Right kidney (tissue), 1 donor: Measurements from ENCODE around the gene CCNH.

Experiments
- DNase-seq: peaks from one replicate; pipeline ENCODE4 v3.0.0-alpha.2; 2016

The CCNH gene

GRCh38 chr5:87404359-87404758 is 8.4 kb downstream of the CCNH start:
- no peak for DNase-seq

GRCh38 chr5:87403899-87404298 is 8.8 kb downstream of the CCNH start:
- DNase-seq, result no peak

GRCh38 chr5:87403409-87403808 is 9.3 kb downstream of the CCNH start:
- no peak for DNase-seq

DNA sequence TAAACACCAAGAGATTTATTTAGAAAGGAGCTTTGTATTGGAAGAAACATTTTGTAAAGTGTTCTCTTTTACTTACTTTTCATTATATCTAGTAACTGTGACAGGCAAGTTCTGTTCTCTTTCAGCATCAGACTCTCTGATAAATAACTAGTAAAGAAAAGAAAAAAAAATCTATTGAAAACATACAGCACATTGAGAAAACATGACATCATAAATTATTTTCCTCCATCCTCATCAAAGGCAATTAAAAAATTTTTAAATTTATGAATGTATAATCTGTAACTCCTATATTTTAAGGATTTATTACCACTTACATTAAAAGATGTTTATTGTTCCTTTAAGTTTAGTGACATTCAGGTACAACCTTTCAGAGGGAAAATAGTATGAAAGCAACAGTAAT is 11.1 kb downstream of the CCNH start:
- no peak for DNase-seq

GRCh38 chr5:87400305-87400899 is 12.3 kb downstream of the CCNH start:
- no peak for DNase-seq

- no peak for DNase-seq
Observed at GRCh38 chr5:87399720-87400119, 13.0 kb downstream of the CCNH start.

DNA sequence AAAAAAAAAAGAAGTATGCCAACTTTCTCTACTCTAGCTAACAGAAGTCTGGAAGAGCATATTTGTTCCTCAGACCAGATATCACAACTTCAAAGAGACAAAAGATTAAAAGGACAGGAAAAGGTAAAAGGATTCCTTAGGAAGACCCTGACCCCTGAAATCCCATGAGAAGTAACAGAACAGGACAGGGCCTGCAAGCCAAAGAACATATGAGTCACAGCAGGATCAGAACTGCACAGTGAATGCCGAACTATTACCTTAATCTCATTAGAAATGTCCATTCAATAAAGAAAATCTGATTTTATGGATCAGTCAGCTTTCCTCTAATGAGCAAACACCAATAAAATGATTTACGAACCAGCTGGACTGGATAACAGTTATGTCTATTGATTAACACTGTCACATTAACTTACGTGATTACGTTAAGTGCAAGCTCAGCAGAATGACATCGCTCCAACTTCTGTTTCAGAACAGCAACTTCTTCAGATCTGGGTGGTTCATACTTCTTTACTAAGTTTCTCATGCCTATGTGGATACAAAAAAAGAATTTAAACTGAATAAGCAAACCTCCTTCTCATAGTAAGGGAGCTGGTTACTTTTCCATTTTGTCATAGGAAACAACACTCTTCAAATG is 13.6 kb downstream of the CCNH start:
- DNase-seq, result no peak

DNA sequence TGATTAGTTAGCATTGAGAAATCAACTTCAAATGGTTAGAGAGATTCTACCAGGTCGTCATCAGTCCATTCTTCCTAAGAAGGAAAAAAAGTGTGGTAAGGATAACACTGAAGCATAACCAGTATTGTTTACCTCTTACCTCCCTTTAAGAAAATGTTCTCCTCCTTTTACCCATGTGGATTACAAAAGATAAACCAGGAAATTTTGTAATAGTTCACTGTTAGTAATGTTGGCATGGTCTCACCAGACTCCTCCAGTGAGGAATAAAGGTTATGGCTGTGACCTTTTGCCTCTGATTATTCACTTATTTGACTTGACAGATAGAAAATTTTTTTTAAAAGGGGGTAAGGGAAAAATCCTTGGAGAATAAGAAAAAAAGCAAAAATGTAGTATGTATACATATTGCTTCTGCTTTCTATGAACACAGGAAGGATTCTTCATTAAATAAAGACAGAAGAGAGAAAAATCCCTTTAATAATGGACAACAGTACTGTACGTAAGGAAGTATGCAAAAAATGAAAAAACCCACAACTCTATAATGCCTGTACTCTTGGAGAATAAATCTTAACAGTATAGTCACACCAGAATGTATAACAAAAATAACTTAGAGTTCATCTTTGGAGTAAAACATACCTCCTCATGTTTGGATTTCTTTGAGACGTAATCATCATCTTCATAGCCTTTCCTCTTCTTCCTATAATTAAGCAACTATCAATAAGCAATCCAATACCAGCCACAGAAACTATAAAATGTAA is 18.1 kb downstream of the CCNH start:
- DNase-seq, result no peak

DNA sequence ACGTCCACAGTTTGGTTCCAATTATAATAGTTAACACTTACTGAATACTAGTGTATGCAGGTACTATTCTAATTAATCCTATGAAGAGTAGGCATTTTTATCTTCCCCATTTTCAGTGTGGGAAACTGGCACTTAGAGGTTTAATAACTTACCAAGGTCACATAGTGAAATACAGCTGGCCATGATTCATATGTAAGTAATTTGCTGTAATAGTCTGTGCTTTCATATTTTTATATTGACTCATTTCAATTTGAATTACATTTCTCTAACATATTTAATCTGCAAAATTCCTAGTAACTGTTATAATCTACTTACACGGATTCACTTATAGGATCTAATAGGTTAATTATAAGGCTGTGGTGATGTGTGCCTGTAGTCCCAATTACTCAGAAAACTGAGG is 19.4 kb downstream of the CCNH start:
- DNase-seq, result no peak

- no peak for DNase-seq
Observed at GRCh38 chr5:87392801-87393200, 19.9 kb downstream of the CCNH start.

DNA sequence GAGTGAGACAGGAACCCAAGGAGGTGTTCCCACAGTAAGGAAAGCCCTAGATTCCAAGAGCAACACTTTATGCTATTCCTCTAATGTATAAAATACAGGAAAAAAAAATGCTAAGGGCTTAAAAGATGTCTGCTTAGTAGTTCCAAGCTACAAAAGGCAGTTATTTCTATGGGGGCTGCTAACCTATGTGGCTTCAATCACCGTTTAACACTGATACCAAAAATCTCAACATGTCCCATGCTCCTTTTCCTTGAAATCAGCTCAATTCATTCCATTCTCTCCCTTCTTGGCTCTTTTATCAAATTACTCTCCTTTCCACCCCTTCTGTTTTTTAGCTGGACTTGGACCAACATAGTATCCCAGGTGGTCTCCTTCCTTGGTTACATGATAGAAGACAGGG is 20.6 kb downstream of the CCNH start:
- no peak for DNase-seq

DNA sequence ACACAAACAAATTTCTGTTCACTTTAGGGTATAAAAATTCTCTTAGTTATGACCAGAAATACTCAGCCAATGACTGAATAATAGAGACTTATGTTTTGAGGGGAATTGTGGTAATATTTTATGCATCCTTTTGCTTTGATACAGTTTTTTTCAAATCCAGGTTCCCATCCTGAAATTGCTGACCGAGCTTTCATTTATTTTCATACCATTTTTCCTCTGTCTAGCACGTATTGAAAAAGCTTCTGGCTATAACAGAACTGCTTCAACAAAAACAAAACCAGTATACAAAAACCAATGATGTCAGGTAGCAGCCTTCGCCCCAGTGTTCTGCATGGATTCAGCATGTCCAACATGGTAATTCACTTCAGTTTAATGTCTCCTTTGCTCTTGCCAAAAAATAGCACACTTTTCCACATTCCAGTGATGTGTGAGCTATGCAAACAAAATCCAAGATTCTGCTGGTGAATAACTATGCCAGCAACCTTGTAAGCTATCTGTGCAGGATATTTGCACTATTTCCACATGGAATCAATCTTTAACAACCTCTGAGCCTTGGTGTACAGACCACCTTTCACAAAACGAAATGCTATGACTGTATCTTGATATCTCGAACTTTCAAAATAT is 22.0 kb downstream of the CCNH start:
- no peak for DNase-seq

GRCh38 chr5:87390075-87390474 is 22.7 kb downstream of the CCNH start:
- no peak for DNase-seq

- DNase-seq, result no peak
Observed at GRCh38 chr5:87389296-87390034, 23.3 kb downstream of the CCNH start.

- DNase-seq, result no peak
Observed at GRCh38 chr5:87388129-87388528, 24.6 kb downstream of the CCNH start.

DNA sequence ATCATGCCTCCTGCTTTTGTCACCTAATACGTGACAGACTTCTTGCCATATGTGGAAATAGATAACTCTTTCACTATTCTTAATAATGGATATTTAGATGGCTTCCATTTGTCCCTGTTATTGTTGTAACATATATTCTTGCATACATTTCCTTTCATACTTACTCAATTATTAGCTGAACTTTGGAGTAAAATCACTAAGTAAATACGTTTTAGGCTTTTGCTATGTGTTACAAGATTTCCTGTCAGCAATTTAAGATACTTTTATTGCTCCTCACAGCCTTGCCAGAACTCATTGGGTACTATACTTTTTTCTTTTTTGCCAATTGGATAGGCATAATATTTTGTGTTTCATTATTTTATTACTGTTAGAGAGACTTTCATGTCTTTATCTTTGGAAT is 26.9 kb downstream of the CCNH start:
- no peak for DNase-seq

DNA sequence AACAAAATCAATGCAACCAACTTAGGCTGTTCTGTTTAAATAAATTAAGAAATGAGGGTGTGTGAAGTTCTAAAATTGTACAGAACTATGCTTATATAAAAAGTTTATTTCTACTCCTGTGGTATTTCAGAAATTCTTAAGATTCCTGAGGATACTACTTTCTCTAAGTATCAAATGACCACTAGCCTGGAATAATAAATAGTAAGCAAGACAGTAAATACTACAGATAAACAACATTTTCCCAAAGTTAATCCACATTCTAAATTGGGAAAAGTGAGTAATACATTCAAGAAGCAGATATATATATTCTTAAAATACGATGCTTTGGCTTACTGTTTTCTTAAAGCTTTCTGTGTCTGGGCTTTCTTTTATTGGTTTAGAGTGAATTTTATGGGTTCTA is 29.5 kb downstream of the CCNH start:
- no peak for DNase-seq

DNA sequence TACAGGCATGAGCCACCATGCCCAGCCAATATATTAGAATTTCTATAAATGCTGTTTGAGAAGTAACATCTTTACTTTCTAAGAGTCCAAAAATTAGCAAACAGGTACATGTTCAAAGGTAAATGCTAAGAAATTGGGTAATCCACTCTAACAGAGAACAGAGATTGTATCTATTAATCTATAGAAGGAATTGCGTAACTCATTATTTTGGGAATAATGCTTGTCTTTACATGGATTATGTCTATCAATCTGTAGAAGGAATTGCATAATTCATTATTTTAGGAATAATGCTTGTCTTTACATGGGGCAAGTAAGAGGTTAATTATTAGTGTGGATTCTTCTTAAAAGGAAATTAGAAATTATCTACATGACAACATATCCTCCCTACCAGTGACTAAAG is 30.5 kb downstream of the CCNH start:
- DNase-seq, result no peak

- no peak for DNase-seq
Observed at GRCh38 chr5:87372705-87373104, 40.0 kb downstream of the CCNH start.

DNA sequence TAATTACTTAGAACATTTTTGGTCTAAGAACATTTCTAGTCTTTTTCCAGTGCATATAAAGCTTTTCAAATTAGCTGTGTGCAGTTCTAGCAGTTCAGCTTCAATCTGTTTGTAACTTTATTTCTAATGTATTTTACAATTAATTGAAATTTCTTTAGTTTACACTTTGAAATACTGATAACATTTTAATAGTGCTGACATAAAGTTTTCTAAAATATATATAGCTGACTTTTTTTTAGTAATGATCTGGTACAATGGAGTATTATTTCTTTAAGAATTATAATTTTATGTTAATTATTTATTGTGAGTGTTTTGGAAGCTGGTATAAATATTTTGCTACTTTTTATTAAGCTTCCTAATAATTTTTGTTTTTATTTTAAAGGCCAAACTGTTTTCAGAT is 43.3 kb downstream of the CCNH start:
- no peak for DNase-seq

GRCh38 chr5:87368601-87369000 is 44.1 kb downstream of the CCNH start:
- DNase-seq, result no peak

DNA sequence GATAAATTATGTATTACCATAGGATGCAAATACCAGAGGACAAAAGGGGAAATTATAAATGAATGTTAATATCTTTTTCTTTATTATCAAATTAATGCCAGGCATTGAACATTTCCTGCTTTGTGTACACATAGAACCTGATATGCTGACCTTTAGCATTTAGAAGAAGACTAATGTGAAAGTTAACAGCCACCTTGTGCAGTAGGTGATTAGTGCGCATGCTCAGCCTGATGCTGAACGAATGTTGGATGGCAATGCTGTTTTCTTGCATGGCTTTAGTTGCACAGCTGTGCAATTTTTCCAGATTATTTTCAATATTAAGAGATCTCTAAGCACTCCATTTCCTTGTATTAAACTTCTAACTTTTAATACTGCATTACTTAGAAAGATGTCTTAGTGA is 45.5 kb downstream of the CCNH start:
- DNase-seq, result no peak
